PC-3 (cell line): Measurements from ENCODE around the gene CCND3.

Experiments used
- EZH2 ChIP-seq: fragments of 300-600 bp; sonication (generic); IDR thresholded peaks from one replicate; pipeline ENCODE4 v1.6.1; 2017; ENCODE audit warnings: antibody characterized with exemption, mild to moderate bottlenecking, low read length; ENCODE audit not compliant: unreplicated experiment
- EZH2phosphoT487 ChIP-seq: fragments of 300-600 bp; sonication (generic); IDR thresholded peaks from 2 replicates; pipeline ENCODE4 v1.6.1; 2018; ENCODE audit warnings: mild to moderate bottlenecking, antibody characterized with exemption, low read length, borderline replicate concordance
- TF ChIP-seq, protein P1 (sequence below): fragments of 300-600 bp; sonication (generic); conservative IDR thresholded peaks from 2 replicates; pipeline ENCODE4 v1.5.1; 2017; ENCODE audit warnings: antibody characterized with exemption, low read depth, mild to moderate bottlenecking, low read length

GRCh38 chr6:41935685-41936072 lies 5.9 kb downstream of the CCND3 start:
- TF ChIP-seq, protein P1, sequence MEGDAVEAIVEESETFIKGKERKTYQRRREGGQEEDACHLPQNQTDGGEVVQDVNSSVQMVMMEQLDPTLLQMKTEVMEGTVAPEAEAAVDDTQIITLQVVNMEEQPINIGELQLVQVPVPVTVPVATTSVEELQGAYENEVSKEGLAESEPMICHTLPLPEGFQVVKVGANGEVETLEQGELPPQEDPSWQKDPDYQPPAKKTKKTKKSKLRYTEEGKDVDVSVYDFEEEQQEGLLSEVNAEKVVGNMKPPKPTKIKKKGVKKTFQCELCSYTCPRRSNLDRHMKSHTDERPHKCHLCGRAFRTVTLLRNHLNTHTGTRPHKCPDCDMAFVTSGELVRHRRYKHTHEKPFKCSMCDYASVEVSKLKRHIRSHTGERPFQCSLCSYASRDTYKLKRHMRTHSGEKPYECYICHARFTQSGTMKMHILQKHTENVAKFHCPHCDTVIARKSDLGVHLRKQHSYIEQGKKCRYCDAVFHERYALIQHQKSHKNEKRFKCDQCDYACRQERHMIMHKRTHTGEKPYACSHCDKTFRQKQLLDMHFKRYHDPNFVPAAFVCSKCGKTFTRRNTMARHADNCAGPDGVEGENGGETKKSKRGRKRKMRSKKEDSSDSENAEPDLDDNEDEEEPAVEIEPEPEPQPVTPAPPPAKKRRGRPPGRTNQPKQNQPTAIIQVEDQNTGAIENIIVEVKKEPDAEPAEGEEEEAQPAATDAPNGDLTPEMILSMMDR, result no peak
- TF ChIP-seq EZH2phosphoT487, result no peak
- no peak for TF ChIP-seq EZH2
